Transverse colon (tissue), 4 donors: ENCODE measurements around the gene TTC21A. TPM values are rescaled to one million over a fixed set of nuclear protein-coding genes. Genes with fewer than 3 reads are reported as not detected.
"Not testable (repeated sequence)": the region's sequence is repeated elsewhere in the genome, so short reads cannot be mapped to it uniquely, and the experiment has no call there.

Experiments
- DNase-seq: peaks from one replicate; pipeline ENCODE4 v3.0.0-alpha.2; 2019
- H3K27ac ChIP-seq, 4 donors: fragments of 200-600 bp; sonication (generic); 2 replicates each; pipeline ENCODE4 v1.5.1; 2016 to 2018; ENCODE audit warnings: inconsistent platforms in 4 of 4
- H3K27me3 ChIP-seq: fragments of 200-600 bp; sonication (generic); 2 replicates; pipeline ENCODE4 v1.5.1; 2017; ENCODE audit warnings: inconsistent platforms
- H3K36me3 ChIP-seq, 4 donors: fragments of 200-600 bp; sonication (generic); 2 replicates each; pipeline ENCODE4 v1.5.1; 2017 to 2019; ENCODE audit warnings: inconsistent platforms in 4 of 4
- H3K4me1 ChIP-seq, 4 donors: fragments of 200-600 bp; sonication (generic); 2 replicates each; pipeline ENCODE4 v1.5.1; 2017 to 2020; ENCODE audit warnings: inconsistent platforms in 4 of 4
- H3K4me3 ChIP-seq, 4 donors: fragments of 200-600 bp; sonication (generic); 1 replicate in 1 of 4; 2 replicates in 3 of 4; pipeline versions ENCODE4 v1.5.1 to v1.6.1; 2017 to 2019; ENCODE audit warnings: inconsistent platforms in 4 of 4
- H3K9me3 ChIP-seq, 2 donors: fragments of 200-600 bp; sonication (generic); 2 replicates each; pipeline ENCODE4 v1.5.1; 2017 to 2019; ENCODE audit warnings: inconsistent platforms in 2 of 2
- EP300 ChIP-seq: sonication (generic); formaldehyde crosslinking; IDR thresholded peaks from one replicate; pipeline ENCODE4 v1.6.1; 2017; ENCODE audit warnings: antibody characterized with exemption, low read depth
- POLR2A ChIP-seq: fragments of 450-650 bp; IDR thresholded peaks from one replicate; pipeline ENCODE4 v1.6.1; 2016; ENCODE audit warnings: antibody characterized with exemption, mild to moderate bottlenecking, moderate library complexity
- POLR2AphosphoS5 ChIP-seq, 3 donors: sonication (generic); formaldehyde crosslinking; IDR thresholded peaks; one replicate each; pipeline ENCODE4 v1.6.1; 2016; ENCODE audit warnings: antibody characterized with exemption in 3 of 3
- WGBS, 2 donors: methylation state at CpG; one replicate each; pipeline ENCODE4 v1.1.5; 2018; ENCODE audit warnings: low coverage in 1 of 2; 5-methylcytosine and 5-hydroxymethylcytosine counted together
- in situ Hi-C, 4 donors: fragments of 200-750 bp; cut with MboI; loops; one replicate each; pipeline versions ENCODE4 v1.15.0 to v1.15.1; 2017; ENCODE audit warnings: low sequenced_read_pairs in 3 of 4, low pct_ligation_motif_present in 1 of 4, low pct_unique_long_range_greater_than_20kb in 1 of 4
- intact Hi-C: fragments of 100-400 bp; cut with DNase I; formaldehyde crosslinking; loops from one replicate; pipeline ENCODE4 v1.15.1; 2023; ENCODE audit warnings: low total_unique reads
- total RNA-seq, 4 donors: library from RNA; depleted of rRNA; stranded (reverse); fragments of >200 nt; gene quantifications; one replicate each; pipeline ENCODE4 v1.1.0, GENCODE V29; 2016
- TF ChIP-seq, protein P1 (sequence below), 5 experiments: fragments of 200-600 bp in 3 of 5; fragments of 450-650 bp in 2 of 5; sonication (generic) in 3 of 5; IDR thresholded peaks; 1 replicate in 2 of 5; 2 replicates in 3 of 5; pipeline ENCODE4 v1.5.1; 2016 to 2017; ENCODE audit warnings: antibody characterized with exemption in 5 of 5, inconsistent platforms in 3 of 5, mild to moderate bottlenecking in 2 of 5, moderate library complexity in 1 of 5

Gene TTC21A, protein sequence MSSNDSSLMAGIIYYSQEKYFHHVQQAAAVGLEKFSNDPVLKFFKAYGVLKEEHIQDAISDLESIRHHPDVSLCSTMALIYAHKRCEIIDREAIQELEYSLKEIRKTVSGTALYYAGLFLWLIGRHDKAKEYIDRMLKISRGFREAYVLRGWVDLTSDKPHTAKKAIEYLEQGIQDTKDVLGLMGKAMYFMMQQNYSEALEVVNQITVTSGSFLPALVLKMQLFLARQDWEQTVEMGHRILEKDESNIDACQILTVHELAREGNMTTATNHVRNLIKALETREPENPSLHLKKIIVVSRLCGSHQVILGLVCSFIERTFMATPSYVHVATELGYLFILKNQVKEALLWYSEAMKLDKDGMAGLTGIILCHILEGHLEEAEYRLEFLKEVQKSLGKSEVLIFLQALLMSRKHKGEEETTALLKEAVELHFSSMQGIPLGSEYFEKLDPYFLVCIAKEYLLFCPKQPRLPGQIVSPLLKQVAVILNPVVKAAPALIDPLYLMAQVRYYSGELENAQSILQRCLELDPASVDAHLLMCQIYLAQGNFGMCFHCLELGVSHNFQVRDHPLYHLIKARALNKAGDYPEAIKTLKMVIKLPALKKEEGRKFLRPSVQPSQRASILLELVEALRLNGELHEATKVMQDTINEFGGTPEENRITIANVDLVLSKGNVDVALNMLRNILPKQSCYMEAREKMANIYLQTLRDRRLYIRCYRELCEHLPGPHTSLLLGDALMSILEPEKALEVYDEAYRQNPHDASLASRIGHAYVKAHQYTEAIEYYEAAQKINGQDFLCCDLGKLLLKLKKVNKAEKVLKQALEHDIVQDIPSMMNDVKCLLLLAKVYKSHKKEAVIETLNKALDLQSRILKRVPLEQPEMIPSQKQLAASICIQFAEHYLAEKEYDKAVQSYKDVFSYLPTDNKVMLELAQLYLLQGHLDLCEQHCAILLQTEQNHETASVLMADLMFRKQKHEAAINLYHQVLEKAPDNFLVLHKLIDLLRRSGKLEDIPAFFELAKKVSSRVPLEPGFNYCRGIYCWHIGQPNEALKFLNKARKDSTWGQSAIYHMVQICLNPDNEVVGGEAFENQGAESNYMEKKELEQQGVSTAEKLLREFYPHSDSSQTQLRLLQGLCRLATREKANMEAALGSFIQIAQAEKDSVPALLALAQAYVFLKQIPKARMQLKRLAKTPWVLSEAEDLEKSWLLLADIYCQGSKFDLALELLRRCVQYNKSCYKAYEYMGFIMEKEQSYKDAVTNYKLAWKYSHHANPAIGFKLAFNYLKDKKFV (N-terminal part only)
- 100 to 1,000 TPM in 1 of 4 donors, 10 to 100 TPM in 2, 1 to 10 TPM in 1; 6.8 to 101 (median 30.3) TPM for total RNA-seq

DNA sequence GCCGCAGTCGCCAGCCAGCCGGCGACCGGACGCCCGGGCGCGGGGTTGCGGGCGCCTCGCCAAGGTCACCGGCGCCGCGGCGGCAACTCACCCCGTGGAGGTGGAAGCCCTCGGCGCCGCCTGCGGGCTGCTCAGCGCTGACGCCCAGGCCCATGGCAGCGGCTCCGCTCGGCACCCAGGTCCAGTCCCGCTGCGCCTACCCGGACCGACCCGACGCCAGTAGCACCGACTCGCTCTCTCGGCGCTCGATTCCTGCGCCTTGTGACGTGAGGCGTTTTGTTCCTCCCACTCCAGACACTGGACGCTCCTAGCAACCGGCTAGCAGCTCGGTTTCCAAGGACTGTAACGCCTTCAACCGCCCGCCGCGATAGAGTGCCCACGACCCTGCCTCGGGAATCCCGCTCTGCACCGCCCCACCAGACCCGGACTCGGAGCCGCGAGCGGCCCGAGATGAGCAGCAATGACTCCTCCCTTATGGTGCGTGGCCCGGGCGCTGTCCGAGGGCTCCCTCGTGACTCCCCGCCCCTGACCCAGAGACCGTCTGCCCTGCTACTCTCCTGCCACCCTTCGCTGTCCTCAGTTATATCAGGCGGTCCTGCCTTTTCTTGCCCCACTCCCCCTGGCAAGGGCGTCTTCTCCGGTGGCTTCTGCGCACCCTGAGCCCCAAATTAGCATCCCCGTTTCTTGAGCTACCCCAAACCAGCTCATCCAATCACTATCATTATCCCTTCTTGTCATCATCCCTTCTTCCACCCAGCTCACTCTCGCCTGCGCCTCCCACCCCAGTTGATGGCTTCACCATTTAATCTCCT is at the start of gene TTC21A, which contains the start of gene GORASP1:
Gene TTC21A, plus strand, starts transcription at position 293 of the 812 bp plus-strand sequence. Its CDS starts 158 bp downstream, at position 451.
Gene GORASP1, minus strand, starts transcription at position 240 of the 812 bp plus-strand sequence. Its CDS starts 86 bp downstream, at position 154.
- WGBS, 2 donors: 0% methylated on average over 14 to 49 of the region's 74 CpGs
- Histone ChIP-seq H3K9me3 (no peaks in the 10 kb centered on the region), H3K36me3 (no peaks in the 10 kb centered on the region), H3K27me3 (no peaks in the 10 kb centered on the region), H3K27ac (peak within 1 kb of the TSS; percentile 96 to 99 (median 97)), H3K4me3 (peak within 1 kb of the TSS; percentile 73 to 95 (median 90)), H3K4me1 (peaks cover 25 to 45% (median 35%) of the 10 kb centered on the region in 4 donors)
- TF ChIP-seq EP300 (no peak), POLR2AphosphoS5 (IDR thresholded peaks at IDR 0.05) (peak; percentile 88 to 93 (median 93)), POLR2A (peak; percentile 74)
- in situ Hi-C loops: no loop called here
- intact Hi-C loops: loop anchor here (5.0 to 10.0 kb wide), 2 partner anchors 80 to 277 kb away; partner anchors contain the start of gene SLC25A38
- peak; percentile 91 for DNase-seq

DNA sequence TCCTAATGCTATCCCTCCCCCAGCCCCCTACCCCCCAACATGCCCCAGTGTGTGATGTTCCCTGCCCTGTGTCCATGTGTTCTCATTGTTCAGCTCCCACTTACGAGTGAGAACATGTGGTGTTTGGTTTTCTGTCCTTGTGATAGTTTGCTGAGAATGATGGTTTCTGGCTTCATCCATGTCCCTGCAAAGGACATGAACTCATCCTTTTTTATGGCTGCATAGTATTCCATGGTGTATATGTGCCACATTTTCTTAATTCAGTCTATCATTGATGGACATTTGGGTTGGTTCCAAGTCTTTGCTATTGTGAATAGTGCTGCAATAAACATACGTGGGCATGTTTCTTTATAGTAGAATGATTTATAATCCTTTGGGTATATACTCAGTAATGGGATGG is 46.3 kb upstream of the TTC21A start:
- 60 to 72% methylated on average over 1 to 2 of the region's 2 CpGs for WGBS, 2 donors
- H3K36me3 ChIP-seq, DNase-seq, H3K27me3 ChIP-seq, in situ Hi-C loops, H3K4me3 ChIP-seq, H3K27ac ChIP-seq, intact Hi-C loops, H3K4me1 ChIP-seq, H3K9me3 ChIP-seq: not testable (repeated sequence)

DNA sequence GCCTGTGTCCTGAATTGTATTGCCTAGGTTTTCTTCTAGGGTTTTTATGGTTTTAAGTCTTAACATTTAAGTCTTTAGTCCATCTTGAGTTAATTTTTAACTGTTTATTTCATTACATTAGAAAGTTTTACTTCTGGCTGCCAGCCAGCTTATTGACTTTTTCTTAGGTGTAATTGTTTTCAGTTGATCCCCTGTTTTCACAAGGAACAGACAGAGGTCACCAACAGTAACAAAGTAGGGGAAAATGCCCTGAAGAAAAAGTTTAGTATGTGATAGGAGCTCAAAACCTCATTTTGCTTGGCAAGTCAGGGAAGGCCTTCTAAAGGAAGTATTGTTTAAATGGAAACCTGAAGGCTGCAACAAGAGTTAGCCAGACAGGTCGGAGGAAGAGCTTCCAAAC is 45.3 kb upstream of the TTC21A start:
- no peaks in the 10 kb centered on the region for H3K9me3 ChIP-seq
- no peaks in the 10 kb centered on the region for H3K27me3 ChIP-seq
- H3K4me3 ChIP-seq: no peak overlapping the region
- intact Hi-C loops (no loop called here), in situ Hi-C loops (no loop called here)
- TF ChIP-seq POLR2A (no peak), EP300 (no peak), POLR2AphosphoS5 (IDR thresholded peaks at IDR 0.05) (no peak)
- TF ChIP-seq, protein P1, sequence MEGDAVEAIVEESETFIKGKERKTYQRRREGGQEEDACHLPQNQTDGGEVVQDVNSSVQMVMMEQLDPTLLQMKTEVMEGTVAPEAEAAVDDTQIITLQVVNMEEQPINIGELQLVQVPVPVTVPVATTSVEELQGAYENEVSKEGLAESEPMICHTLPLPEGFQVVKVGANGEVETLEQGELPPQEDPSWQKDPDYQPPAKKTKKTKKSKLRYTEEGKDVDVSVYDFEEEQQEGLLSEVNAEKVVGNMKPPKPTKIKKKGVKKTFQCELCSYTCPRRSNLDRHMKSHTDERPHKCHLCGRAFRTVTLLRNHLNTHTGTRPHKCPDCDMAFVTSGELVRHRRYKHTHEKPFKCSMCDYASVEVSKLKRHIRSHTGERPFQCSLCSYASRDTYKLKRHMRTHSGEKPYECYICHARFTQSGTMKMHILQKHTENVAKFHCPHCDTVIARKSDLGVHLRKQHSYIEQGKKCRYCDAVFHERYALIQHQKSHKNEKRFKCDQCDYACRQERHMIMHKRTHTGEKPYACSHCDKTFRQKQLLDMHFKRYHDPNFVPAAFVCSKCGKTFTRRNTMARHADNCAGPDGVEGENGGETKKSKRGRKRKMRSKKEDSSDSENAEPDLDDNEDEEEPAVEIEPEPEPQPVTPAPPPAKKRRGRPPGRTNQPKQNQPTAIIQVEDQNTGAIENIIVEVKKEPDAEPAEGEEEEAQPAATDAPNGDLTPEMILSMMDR (IDR thresholded peaks at IDR 0.05): no peak
- DNase-seq: peak; percentile 11
- peak overlapping the region; percentile 18 to 63 (median 37) for H3K27ac ChIP-seq
- WGBS, 2 donors: 48 to 57% methylated on average over 1 of the region's 1 CpG
- peaks cover 0 to 8% (median 3%) of the 10 kb centered on the region in 4 donors for H3K4me1 ChIP-seq
- H3K36me3 ChIP-seq: peaks cover 0 to 8% (median 2%) of the 10 kb centered on the region in 4 donors

DNA sequence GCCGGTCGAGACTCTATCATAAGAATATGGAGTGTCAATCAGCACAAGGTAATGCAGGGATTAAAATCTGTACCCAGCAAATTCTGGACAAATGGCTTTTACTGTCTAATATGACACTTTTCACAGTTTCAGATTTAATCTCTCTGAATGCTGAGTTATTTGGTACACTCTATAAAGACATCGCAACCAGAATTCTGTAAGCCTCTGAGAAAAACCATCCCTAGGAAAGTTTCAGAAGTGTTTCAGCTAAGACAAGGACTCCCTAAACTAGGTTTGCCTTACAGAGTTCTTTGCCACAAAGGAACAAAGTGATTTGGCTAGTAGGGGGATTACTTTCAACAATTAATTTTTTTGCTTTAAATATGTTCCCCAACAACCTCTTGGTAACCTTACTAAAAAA is 44.3 kb upstream of the TTC21A start:
- Histone ChIP-seq H3K4me1 (peaks cover 0 to 8% (median 3%) of the 10 kb centered on the region in 4 donors), H3K4me3 (no peak overlapping the region), H3K27me3 (no peaks in the 10 kb centered on the region), H3K36me3 (peaks cover 0 to 17% (median 3%) of the 10 kb centered on the region in 4 donors), H3K27ac (no peak overlapping the region), H3K9me3 (no peaks in the 10 kb centered on the region)
- no peak for DNase-seq
- 81 to 92% methylated on average over 3 of the region's 3 CpGs for WGBS, 2 donors
- in situ Hi-C loops: no loop called here
- TF ChIP-seq POLR2A: no peak
- no peak for TF ChIP-seq EP300
- intact Hi-C loops: no loop called here
